ENCODE data around the gene CASTOR1.
A peak's percentile ranks its signal among the peaks of the same experiment; 100 is the strongest.

CASTOR1 gene

DNA sequence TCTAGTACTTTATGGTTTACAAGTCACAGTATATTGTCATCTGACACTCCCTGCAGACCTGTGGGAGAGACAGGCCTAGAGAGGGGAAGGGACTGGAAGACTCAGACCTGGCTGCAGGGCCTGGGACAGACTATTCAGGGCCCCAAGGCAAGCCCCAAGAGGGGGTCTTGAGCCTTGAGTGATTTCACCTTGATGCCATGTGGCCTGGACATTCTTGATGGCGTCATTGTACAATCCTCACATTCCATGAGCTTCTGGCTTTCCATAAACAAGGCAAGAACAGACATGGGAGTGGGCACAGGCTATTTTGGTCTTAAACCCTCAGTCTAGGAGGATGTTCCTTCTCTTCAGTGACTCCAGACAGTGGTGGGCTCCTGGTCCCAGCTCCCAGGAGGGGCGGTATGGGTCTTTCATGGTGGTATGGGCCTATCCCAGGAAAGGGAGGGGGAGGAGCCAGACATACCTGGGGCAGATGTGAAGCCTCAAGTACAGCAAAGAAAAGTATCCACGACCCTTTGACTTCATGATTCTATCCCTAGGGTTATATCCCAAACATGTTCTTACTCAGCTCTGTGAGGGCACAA, 39.3 kb upstream of the CASTOR1 start:
- no peaks in the 10 kb centered on the region for H3K36me3 ChIP-seq (ENCODE audit: low read length)
- no peak overlapping the region for H3K9ac ChIP-seq (ENCODE audit: low read length)
- H3K4me3 ChIP-seq (ENCODE audit: insufficient read depth, low read length, poor library complexity, severe bottlenecking), result no peak overlapping the region
- H3K9me3 ChIP-seq (ENCODE audit: insufficient read depth, low read length), result no peaks in the 10 kb centered on the region
- TF ChIP-seq EZH2phosphoT487 (conservative IDR thresholded peaks at IDR 0.05; ENCODE audit: low read length), result no peak
- TF ChIP-seq, protein P1, sequence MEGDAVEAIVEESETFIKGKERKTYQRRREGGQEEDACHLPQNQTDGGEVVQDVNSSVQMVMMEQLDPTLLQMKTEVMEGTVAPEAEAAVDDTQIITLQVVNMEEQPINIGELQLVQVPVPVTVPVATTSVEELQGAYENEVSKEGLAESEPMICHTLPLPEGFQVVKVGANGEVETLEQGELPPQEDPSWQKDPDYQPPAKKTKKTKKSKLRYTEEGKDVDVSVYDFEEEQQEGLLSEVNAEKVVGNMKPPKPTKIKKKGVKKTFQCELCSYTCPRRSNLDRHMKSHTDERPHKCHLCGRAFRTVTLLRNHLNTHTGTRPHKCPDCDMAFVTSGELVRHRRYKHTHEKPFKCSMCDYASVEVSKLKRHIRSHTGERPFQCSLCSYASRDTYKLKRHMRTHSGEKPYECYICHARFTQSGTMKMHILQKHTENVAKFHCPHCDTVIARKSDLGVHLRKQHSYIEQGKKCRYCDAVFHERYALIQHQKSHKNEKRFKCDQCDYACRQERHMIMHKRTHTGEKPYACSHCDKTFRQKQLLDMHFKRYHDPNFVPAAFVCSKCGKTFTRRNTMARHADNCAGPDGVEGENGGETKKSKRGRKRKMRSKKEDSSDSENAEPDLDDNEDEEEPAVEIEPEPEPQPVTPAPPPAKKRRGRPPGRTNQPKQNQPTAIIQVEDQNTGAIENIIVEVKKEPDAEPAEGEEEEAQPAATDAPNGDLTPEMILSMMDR (IDR thresholded peaks at IDR 0.05; ENCODE audit: insufficient read depth, low read length, poor library complexity, severe bottlenecking), result no peak
- no peaks in the 10 kb centered on the region for H3K9me2 ChIP-seq (replicated peaks; ENCODE audit: insufficient read depth, low read length)
- H3F3A ChIP-seq (ENCODE audit: insufficient read depth), result peaks cover 11% of the 10 kb centered on the region
- no peak overlapping the region for H3K4me2 ChIP-seq (ENCODE audit: low read depth, low read length, poor library complexity, severe bottlenecking)
- H3K27me3 ChIP-seq (ENCODE audit: low read length), result no peaks in the 10 kb centered on the region
- no peak overlapping the region for H3K27ac ChIP-seq (ENCODE audit: low read depth, low read length)
- no peak overlapping the region for H2AFZ ChIP-seq (ENCODE audit: low read depth, low read length, severe bottlenecking)
- H4K20me1 ChIP-seq (ENCODE audit: low read depth, low read length), result no peaks in the 10 kb centered on the region
- H3K79me2 ChIP-seq (ENCODE audit: insufficient read depth, low read length), result no peaks in the 10 kb centered on the region

DNA sequence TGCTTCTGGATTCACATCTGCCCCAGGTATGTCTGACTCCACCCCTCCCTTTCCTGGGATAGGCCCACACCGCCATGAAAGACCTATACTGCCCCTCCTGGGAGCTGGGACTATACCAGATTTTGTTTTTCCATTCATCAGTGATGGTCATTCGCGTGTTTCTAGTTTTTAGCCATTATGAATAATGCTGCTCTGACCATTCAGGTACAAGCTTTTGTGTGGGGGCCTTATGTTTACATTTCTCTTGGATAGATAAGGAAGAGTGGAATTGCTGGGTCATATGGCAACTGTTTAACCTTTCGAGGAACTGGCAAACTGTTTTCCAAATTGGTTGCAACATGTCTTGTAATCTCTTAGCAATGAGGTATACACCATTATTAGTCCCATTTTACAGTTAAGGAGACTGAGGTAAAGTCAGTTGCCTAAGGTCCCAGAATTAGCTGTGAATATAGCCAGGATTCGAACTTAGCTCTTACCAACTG, 38.6 kb upstream of the CASTOR1 start:
- Histone ChIP-seq H2AFZ (ENCODE audit: low read depth, low read length, severe bottlenecking) (no peak overlapping the region), H3F3A (ENCODE audit: insufficient read depth) (peaks cover 11% of the 10 kb centered on the region), H3K27ac (ENCODE audit: low read depth, low read length) (peak overlapping the region; percentile 20; the same call in 1 of the 2 replicates), H3K9me3 (ENCODE audit: insufficient read depth, low read length) (no peaks in the 10 kb centered on the region), H3K4me3 (ENCODE audit: insufficient read depth, low read length, poor library complexity, severe bottlenecking) (peak overlapping the region; percentile 73), H3K36me3 (ENCODE audit: low read length) (no peaks in the 10 kb centered on the region), H3K9ac (ENCODE audit: low read length) (peak overlapping the region; percentile 58), H4K20me1 (ENCODE audit: low read depth, low read length) (no peaks in the 10 kb centered on the region), H3K27me3 (ENCODE audit: low read length) (no peaks in the 10 kb centered on the region), H3K4me2 (ENCODE audit: low read depth, low read length, poor library complexity, severe bottlenecking) (peak overlapping the region; percentile 76), H3K79me2 (ENCODE audit: insufficient read depth, low read length) (no peaks in the 10 kb centered on the region), H3K9me2 (replicated peaks; ENCODE audit: insufficient read depth, low read length) (no peaks in the 10 kb centered on the region)
- TF ChIP-seq, protein P1 (IDR thresholded peaks at IDR 0.05; ENCODE audit: insufficient read depth, low read length, poor library complexity, severe bottlenecking), result no peak
- TF ChIP-seq EZH2phosphoT487 (conservative IDR thresholded peaks at IDR 0.05; ENCODE audit: low read length), result no peak

GRCh38 chr22:30326706-30327362, 37.5 kb upstream of the CASTOR1 start, which contains the start of gene TBC1D10A:
Gene TBC1D10A, minus strand, starts transcription at chr22:30326941. Its CDS starts 60 bp downstream, at chr22:30326881.
- H3K4me3 ChIP-seq (ENCODE audit: insufficient read depth, low read length, poor library complexity, severe bottlenecking), result peak within 1 kb of the TSS; percentile 98
- H3K27me3 ChIP-seq (ENCODE audit: low read length), result no peaks in the 10 kb centered on the region
- peak within 1 kb of the TSS; percentile 73 for H3K9ac ChIP-seq (ENCODE audit: low read length)
- H3K36me3 ChIP-seq (ENCODE audit: low read length), result no peaks in the 10 kb centered on the region
- no peaks in the 10 kb centered on the region for H3K9me2 ChIP-seq (replicated peaks; ENCODE audit: insufficient read depth, low read length)
- peak within 1 kb of the TSS; percentile 20; the same call in 1 of the 2 replicates for H3K27ac ChIP-seq (ENCODE audit: low read depth, low read length)
- H3K79me2 ChIP-seq (ENCODE audit: insufficient read depth, low read length), result no peaks in the 10 kb centered on the region
- peak within 1 kb of the TSS; percentile 88 for H2AFZ ChIP-seq (ENCODE audit: low read depth, low read length, severe bottlenecking)
- TF ChIP-seq EZH2phosphoT487 (conservative IDR thresholded peaks at IDR 0.05; ENCODE audit: low read length), result no peak
- TF ChIP-seq, protein P1 (IDR thresholded peaks at IDR 0.05; ENCODE audit: insufficient read depth, low read length, poor library complexity, severe bottlenecking), result no peak
- H3K9me3 ChIP-seq (ENCODE audit: insufficient read depth, low read length), result no peaks in the 10 kb centered on the region
- peak within 1 kb of the TSS; percentile 94 for H3K4me2 ChIP-seq (ENCODE audit: low read depth, low read length, poor library complexity, severe bottlenecking)
- peaks cover 11% of the 10 kb centered on the region for H3F3A ChIP-seq (ENCODE audit: insufficient read depth)
- H4K20me1 ChIP-seq (ENCODE audit: low read depth, low read length), result no peaks in the 10 kb centered on the region

Measured in SU-DHL-6 (cell line).